IMR-90 (cell line): ENCODE data around the gene KRT86. TPM values are rescaled to one million over a fixed set of nuclear protein-coding genes. Genes with fewer than 3 reads are reported as not detected.
A peak's percentile ranks its signal among the peaks of the same experiment; 100 is the strongest.

Experiments used
- ATAC-seq: fragments of 200-7000 bp; cut with Tn5 transposase; 2 replicates; pipeline ENCODE4 v1.9.1; 2020; ENCODE audit warnings: low read depth, mild to moderate bottlenecking, moderate library complexity
- BruUV-seq: library from RNA; stranded (reverse); fragments of 400-500 nt; replicated peaks from 2 replicates; lab custom pipeline; 2021; lab: Mats Ljungman, UMichigan
- CTCF ChIA-PET: fragments of 300-600 bp; formaldehyde crosslinking; extraction: SDS; loops from one replicate; lab custom pipeline; 2021; ENCODE audit warnings: antibody characterized with exemption; lab: Yijun Ruan, JAX
- POLR2A ChIA-PET: fragments of 300-600 bp; sonication (Branson Sonifier 250); formaldehyde crosslinking; loops from one replicate; lab custom pipeline; 2022; ENCODE audit warnings: antibody characterized with exemption; ENCODE audit not compliant: unreplicated experiment; lab: Charles Lee
- DNase-seq: peaks from one replicate; pipeline ENCODE4 v3.0.0; 2013
- H2AFZ ChIP-seq: replicated peaks from 2 replicates; pipeline ENCODE3; 2013; ENCODE audit warnings: low read length, mild to moderate bottlenecking; ENCODE audit not compliant: poor library complexity
- H2AK5ac ChIP-seq: 2 replicates; pipeline ENCODE4 v1.6.1; 2013; ENCODE audit warnings: low read depth, low read length, inconsistent platforms
- H2AK9ac ChIP-seq: replicated peaks from 2 replicates; pipeline ENCODE3; 2013; ENCODE audit warnings: mild to moderate bottlenecking, low read depth, low read length, moderate library complexity; ENCODE audit not compliant: poor library complexity
- H2BK120ac ChIP-seq: 2 replicates; pipeline ENCODE4 v1.6.1; 2013; ENCODE audit warnings: low read depth, low read length, inconsistent platforms
- H2BK15ac ChIP-seq: 3 replicates; pipeline ENCODE4 v1.6.1; 2013; ENCODE audit warnings: low read depth, low read length, inconsistent platforms
- H2BK20ac ChIP-seq: 2 replicates; pipeline ENCODE4 v1.6.1; 2013; ENCODE audit warnings: low read depth, mild to moderate bottlenecking, inconsistent platforms, low read length, moderate library complexity
- H2BK5ac ChIP-seq: 2 replicates; pipeline ENCODE4 v1.6.1; 2013; ENCODE audit warnings: mild to moderate bottlenecking, low read depth, low read length, inconsistent platforms; ENCODE audit not compliant: poor library complexity, severe bottlenecking
- H3K14ac ChIP-seq: replicated peaks from 2 replicates; pipeline ENCODE4 v1.6.1; 2013; ENCODE audit warnings: low read depth, low read length, inconsistent platforms
- H3K18ac ChIP-seq: 2 replicates; pipeline ENCODE4 v1.6.1; 2013; ENCODE audit warnings: low read depth, low read length, control low read depth
- H3K23ac ChIP-seq: 2 replicates; pipeline ENCODE4 v1.6.1; 2013; ENCODE audit warnings: low read depth, low read length, inconsistent platforms
- H3K27ac ChIP-seq: 2 replicates; pipeline ENCODE4 v1.5.1; 2013; ENCODE audit warnings: mild to moderate bottlenecking, control low read depth, low read length; ENCODE audit not compliant: insufficient read depth
- H3K27me3 ChIP-seq: 2 replicates; pipeline ENCODE4 v1.6.1; 2013; ENCODE audit warnings: low read length; ENCODE audit not compliant: control insufficient read depth, insufficient read depth
- H3K36me3 ChIP-seq: 2 replicates; pipeline ENCODE4 v1.6.1; 2013; ENCODE audit warnings: low read length, mixed read lengths; ENCODE audit not compliant: control insufficient read depth, insufficient read depth
- H3K4ac ChIP-seq: 2 replicates; pipeline ENCODE4 v1.6.1; 2013; ENCODE audit warnings: low read depth, low read length, inconsistent platforms
- H3K4me1 ChIP-seq: 2 replicates; pipeline ENCODE4 v1.6.1; 2013; ENCODE audit warnings: low read length, mixed read lengths; ENCODE audit not compliant: control insufficient read depth, insufficient read depth
- H3K4me2 ChIP-seq: 2 replicates; pipeline ENCODE4 v1.6.1; 2013; ENCODE audit warnings: low read depth, mild to moderate bottlenecking, control low read depth, low read length, moderate library complexity
- H3K4me3 ChIP-seq: 2 replicates; pipeline ENCODE4 v1.5.1; 2013; ENCODE audit warnings: low read depth, mild to moderate bottlenecking, control low read depth, low read length, moderate library complexity; ENCODE audit not compliant: insufficient read depth
- H3K56ac ChIP-seq: 2 replicates; pipeline ENCODE4 v1.6.1; 2013; ENCODE audit warnings: low read length, inconsistent platforms; ENCODE audit not compliant: insufficient read depth; ENCODE audit errors: extremely low read depth
- H3K79me1 ChIP-seq, 2 experiments: 2 replicates each; pipeline ENCODE4 v1.6.1; 2013; ENCODE audit warnings: low read length in 2 of 2, inconsistent platforms in 1 of 2, low read depth in 1 of 2
- H3K9ac ChIP-seq: 2 replicates; pipeline ENCODE4 v1.6.1; 2013; ENCODE audit warnings: low read depth, low read length, control low read depth
- H3K9me1 ChIP-seq: 2 replicates; pipeline ENCODE4 v1.6.1; 2013; ENCODE audit warnings: low read length, inconsistent platforms; ENCODE audit not compliant: insufficient read depth
- H3K9me3 ChIP-seq: 2 replicates; pipeline ENCODE4 v1.6.1; 2013; ENCODE audit warnings: low read length; ENCODE audit not compliant: control insufficient read depth, insufficient read depth
- H4K20me1 ChIP-seq: 2 replicates; pipeline ENCODE4 v1.6.1; 2013; ENCODE audit warnings: low read length, inconsistent platforms; ENCODE audit not compliant: insufficient read depth
- H4K5ac ChIP-seq: 2 replicates; pipeline ENCODE4 v1.6.1; 2013; ENCODE audit warnings: mild to moderate bottlenecking, low read depth, low read length, control low read depth
- H4K8ac ChIP-seq, 2 experiments: 2 replicates each; pipeline ENCODE4 v1.6.1; 2013; ENCODE audit warnings: low read depth in 2 of 2, low read length in 2 of 2, control low read depth in 1 of 2, inconsistent platforms in 1 of 2
- H4K91ac ChIP-seq: 2 replicates; pipeline ENCODE4 v1.6.1; 2013; ENCODE audit warnings: low read depth, low read length, inconsistent platforms; ENCODE audit not compliant: insufficient read depth
- ELK1 ChIP-seq: fragments of 150-350 bp; IDR thresholded peaks from 2 replicates; pipeline ENCODE4 v1.6.1; 2016; ENCODE audit warnings: low read depth, mild to moderate bottlenecking, low read length, moderate library complexity, borderline replicate concordance
- FOS ChIP-seq: fragments of 150-350 bp; IDR thresholded peaks from 2 replicates; pipeline ENCODE4 v1.6.1; 2016; ENCODE audit warnings: low read depth, low read length
- MAFK ChIP-seq: IDR thresholded peaks from 2 replicates; pipeline ENCODE4 v1.6.1; 2012; ENCODE audit warnings: low read depth, low read length, improper control_type of control experiment
- MXI1 ChIP-seq: IDR thresholded peaks from 2 replicates; pipeline ENCODE4 v1.6.1; 2012; ENCODE audit warnings: low read depth, mild to moderate bottlenecking, low read length, moderate library complexity, borderline replicate concordance
- WGBS, 2 experiments: methylation state at CpG; one replicate each; pipeline versions ENCODE4 v1.1.5 to v1.1.7; 2013; ENCODE audit warnings: missing lambda C conversion rate in 2 of 2; ENCODE audit not compliant: insufficient read length in 1 of 2; ENCODE audit errors: extremely low coverage in 2 of 2; 5-methylcytosine and 5-hydroxymethylcytosine counted together
- dilution Hi-C: fragments of 300-500 bp; cut with HindIII; formaldehyde crosslinking; loops from one replicate; pipeline ENCODE4 v1.14.3; 2018; ENCODE audit warnings: low sequenced_read_pairs; ENCODE audit not compliant: unreplicated experiment
- in situ Hi-C: fragments of 300-500 bp; cut with MboI; formaldehyde crosslinking; loops from 3 replicates; pipeline ENCODE4 v1.14.3; 2019; ENCODE audit warnings: low sequenced_read_pairs, inconsistent platforms, mixed read lengths
- intact Hi-C: fragments of 100-400 bp; cut with micrococcal nuclease; formaldehyde crosslinking; loops from 2 replicates; pipeline ENCODE4 v1.10.0; 2022
- polyA plus RNA-seq, 3 experiments: library from polyadenylated mRNA; depleted of rRNA; stranded (reverse); fragments of >200 nt; gene quantifications; 2 replicates each; pipeline ENCODE4 v1.2.3, GENCODE V29; 2012; ENCODE audit warnings: low replicate concordance in 1 of 3
- total RNA-seq: library from RNA; depleted of rRNA; stranded (reverse); fragments of >200 nt; gene quantifications from 2 replicates; pipeline ENCODE4 v1.2.3, GENCODE V29; 2012

Gene KRT86
- total and polyA plus RNA-seq, 2 of the 4 experiments (the other 2 are of a cell fraction), result not detected

- Histone ChIP-seq H4K91ac (peak overlapping the region; percentile 99), H2BK15ac (peak overlapping the region; percentile 97; the same call in 2 of the 3 replicates), H2AK9ac (peak overlapping the region; percentile 95), H2BK20ac (peak overlapping the region; percentile 99), H3K56ac (peak overlapping the region; percentile 58; the same call in 1 of the 2 replicates), H2AFZ (peak overlapping the region; percentile 98), H3K9ac (peak overlapping the region; percentile 9; the same call in 1 of the 2 replicates), H3K14ac (peak overlapping the region; percentile 83), H4K20me1 (no peaks in the 10 kb centered on the region), H3K27ac (peak overlapping the region; percentile 77), H2BK5ac (peak overlapping the region; percentile 93), H3K36me3 (no peaks in the 10 kb centered on the region), H3K79me1 (peaks cover 0 to 6% of the 10 kb centered on the region in 2 experiments; a peak in 1 of 4 replicates), H2BK120ac (peak overlapping the region; percentile 100), H3K18ac (peak overlapping the region; percentile 79), H3K9me3 (no peaks in the 10 kb centered on the region), H3K4ac (peak overlapping the region; percentile 100), H3K4me3 (no peak overlapping the region), H3K23ac (peak overlapping the region; percentile 81), H3K27me3 (no peaks in the 10 kb centered on the region), H2AK5ac (peak overlapping the region; percentile 97), H4K8ac (peak overlapping the region; percentile 93 to 99), H4K5ac (peak overlapping the region; percentile 95), H3K4me2 (peak overlapping the region; percentile 36; the same call in 1 of the 2 replicates), H3K4me1 (peaks cover 29% of the 10 kb centered on the region), H3K9me1 (peaks cover 28% of the 10 kb centered on the region)
- dilution Hi-C loops, result no loop called here
- WGBS, 2 experiments, result no CpG with 5 or more reads among the region's 3 CpGs
- POLR2A ChIA-PET, result no interaction called here
- intact Hi-C loops, result no loop called here
- DNase-seq, result no peak
- TF ChIP-seq MAFK, result no peak
- TF ChIP-seq FOS, result no peak
- no peak for TF ChIP-seq MXI1
- TF ChIP-seq ELK1, result no peak
- in situ Hi-C loops, result no loop called here
- no TSS peak for BruUV-seq
- CTCF ChIA-PET, result interaction anchor here (1.1 to 1.6 kb wide), 2 partner anchors 35 kb away, joined by 5 read pairs; no protein-coding TSS in a partner anchor
- no peak; the same call in none of the 2 replicates for ATAC-seq
Measured at GRCh38 chr12:52244615-52244994, 29.8 kb upstream of the KRT86 start.
